PC-9 (cell line): ENCODE measurements around the gene MAGI2.

Source experiments
- EZH2 ChIP-seq: fragments of 200-600 bp; sonication (generic); IDR thresholded peaks from 2 replicates; pipeline ENCODE4 v1.8.0; 2017; ENCODE audit warnings: antibody characterized with exemption, low read depth
- TF ChIP-seq, protein P1 (sequence below): fragments of 200-600 bp; sonication (generic); conservative IDR thresholded peaks from 2 replicates; pipeline ENCODE4 v1.6.1; 2017; ENCODE audit warnings: mixed run types, antibody characterized with exemption, mild to moderate bottlenecking, moderate library complexity

DNA sequence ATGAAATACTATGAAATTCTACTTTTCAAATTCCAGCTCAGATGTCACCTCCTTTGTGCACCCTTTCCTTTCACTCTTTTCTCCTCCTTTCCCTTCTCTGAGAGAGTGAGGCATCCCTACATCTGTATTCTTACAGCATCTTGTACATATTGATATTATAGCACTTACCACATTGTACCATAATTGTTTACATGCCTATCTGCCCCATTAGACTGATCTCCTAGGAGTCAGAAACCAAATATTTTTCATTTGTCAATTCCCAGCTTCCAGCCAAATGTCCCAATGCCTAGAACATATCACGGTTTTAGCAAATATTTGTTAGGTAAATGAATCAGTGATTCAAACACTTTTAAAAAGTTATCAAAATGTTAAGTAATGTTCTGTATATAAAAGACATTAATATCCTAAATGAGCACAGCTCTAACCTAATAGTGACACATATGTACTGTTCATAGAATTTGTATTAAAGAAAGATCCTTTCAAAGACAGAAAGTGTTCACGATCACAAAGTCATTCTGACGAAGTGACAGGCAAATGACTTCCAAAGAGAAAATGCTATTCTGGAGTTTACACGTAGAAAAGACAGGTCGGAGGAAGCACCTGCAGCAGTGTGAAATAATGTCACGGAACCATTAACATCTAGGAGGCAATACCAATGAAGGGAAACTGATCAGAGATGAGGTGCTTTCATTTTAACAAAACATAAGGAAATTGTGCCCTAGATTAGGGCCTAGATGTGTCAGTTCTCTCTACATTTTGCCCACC is 774.2 kb downstream of the MAGI2 start:
- TF ChIP-seq, protein P1, sequence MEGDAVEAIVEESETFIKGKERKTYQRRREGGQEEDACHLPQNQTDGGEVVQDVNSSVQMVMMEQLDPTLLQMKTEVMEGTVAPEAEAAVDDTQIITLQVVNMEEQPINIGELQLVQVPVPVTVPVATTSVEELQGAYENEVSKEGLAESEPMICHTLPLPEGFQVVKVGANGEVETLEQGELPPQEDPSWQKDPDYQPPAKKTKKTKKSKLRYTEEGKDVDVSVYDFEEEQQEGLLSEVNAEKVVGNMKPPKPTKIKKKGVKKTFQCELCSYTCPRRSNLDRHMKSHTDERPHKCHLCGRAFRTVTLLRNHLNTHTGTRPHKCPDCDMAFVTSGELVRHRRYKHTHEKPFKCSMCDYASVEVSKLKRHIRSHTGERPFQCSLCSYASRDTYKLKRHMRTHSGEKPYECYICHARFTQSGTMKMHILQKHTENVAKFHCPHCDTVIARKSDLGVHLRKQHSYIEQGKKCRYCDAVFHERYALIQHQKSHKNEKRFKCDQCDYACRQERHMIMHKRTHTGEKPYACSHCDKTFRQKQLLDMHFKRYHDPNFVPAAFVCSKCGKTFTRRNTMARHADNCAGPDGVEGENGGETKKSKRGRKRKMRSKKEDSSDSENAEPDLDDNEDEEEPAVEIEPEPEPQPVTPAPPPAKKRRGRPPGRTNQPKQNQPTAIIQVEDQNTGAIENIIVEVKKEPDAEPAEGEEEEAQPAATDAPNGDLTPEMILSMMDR, result no peak
- TF ChIP-seq EZH2, result no peak
